GM21529 (cell line): ENCODE results near the gene CEACAM19.
A peak's percentile ranks its signal among the peaks of the same experiment; 100 is the strongest.

Experiments
- ATAC-seq: cut with Tn5 transposase; IDR thresholded peaks from one replicate; pipeline ENCODE4 v1.9.1; 2021; ENCODE audit not compliant: unreplicated experiment

Gene CEACAM19

DNA sequence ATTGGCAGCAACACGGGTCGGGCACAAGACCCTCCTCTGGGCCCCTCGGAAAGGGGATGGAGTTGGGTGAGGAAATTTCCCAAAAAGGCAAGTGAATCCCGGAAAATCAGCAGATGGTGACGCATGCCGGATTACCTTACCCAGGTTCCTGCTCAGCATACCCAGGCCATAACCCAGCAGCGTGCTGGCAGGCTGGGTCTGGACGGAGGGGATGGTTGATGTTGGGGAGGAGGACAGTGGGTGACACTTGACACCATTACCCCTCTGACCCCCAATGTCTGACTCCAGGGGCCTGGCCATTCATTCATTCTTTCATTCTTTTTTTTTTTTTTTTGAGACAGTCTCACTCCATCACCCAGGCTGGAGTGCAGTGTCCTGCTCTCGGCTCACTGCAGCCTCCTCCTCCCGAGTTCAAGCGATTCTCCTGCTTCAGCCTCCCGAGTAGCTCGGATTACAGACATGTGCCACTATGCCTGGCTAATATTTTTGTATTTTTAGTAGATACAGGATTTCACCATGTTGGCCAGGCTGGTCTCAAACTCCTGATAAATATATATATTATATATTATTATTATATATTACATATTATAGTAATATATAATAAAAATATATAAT is 26.8 kb upstream of the CEACAM19 start:
- no peak for ATAC-seq

DNA sequence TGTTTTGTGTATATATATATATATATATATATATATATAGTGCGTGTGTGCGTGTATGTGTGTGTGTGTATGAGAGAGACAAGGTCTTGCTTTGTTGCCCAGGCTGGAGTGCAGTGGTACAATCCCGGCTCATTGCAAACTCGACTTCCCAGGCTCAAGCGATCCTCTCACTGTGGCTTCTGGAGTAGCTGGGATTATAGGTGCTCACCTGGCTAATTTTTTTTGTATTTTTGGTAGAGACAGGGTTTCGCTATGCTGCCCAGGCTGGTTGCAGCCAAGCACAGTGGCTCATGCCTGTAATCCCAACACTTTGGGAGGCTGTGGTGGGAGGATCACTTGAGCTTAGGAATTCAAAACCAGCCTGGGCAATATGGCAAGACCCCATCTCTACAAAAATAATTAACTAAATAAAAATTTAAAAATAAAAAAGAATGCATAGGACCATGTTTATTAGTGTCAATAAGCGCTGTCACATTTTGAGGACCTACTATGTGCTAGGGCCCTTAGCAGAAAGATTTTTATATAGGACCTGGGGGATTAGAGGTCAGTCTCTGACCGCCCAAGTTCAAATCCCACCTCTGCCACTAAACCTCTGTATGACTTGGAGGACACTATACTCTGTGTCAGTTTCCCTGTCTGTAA is 25.8 kb upstream of the CEACAM19 start:
- ATAC-seq = no peak

DNA sequence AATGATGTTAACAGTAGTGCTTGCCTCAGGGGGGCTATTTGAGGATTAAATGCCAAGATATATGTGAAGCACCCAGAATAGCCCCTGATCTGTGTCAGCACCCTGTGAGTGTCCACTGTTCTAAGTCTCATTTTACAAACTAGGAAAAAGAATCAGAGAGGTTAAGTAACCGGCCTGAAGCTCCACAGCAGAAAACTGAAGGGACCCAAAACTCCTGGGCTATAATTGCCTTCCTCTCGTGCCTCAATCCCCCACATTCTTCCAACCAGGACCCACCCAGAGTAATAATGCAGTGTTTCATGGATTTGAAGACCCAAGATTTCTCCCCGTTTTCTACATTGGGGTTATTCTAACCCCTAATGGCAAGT is 25.2 kb upstream of the CEACAM19 start:
- ATAC-seq = no peak

DNA sequence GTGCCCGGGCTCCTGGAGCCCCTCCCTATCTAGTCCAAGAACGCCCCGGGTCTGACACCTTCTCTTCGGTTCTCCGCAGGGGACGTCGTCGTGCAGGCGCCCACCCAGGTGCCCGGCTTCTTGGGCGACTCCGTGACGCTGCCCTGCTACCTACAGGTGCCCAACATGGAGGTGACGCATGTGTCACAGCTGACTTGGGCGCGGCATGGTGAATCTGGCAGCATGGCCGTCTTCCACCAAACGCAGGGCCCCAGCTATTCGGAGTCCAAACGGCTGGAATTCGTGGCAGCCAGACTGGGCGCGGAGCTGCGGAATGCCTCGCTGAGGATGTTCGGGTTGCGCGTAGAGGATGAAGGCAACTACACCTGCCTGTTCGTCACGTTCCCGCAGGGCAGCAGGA is 24.1 kb upstream of the CEACAM19 start:
- no peak for ATAC-seq

DNA sequence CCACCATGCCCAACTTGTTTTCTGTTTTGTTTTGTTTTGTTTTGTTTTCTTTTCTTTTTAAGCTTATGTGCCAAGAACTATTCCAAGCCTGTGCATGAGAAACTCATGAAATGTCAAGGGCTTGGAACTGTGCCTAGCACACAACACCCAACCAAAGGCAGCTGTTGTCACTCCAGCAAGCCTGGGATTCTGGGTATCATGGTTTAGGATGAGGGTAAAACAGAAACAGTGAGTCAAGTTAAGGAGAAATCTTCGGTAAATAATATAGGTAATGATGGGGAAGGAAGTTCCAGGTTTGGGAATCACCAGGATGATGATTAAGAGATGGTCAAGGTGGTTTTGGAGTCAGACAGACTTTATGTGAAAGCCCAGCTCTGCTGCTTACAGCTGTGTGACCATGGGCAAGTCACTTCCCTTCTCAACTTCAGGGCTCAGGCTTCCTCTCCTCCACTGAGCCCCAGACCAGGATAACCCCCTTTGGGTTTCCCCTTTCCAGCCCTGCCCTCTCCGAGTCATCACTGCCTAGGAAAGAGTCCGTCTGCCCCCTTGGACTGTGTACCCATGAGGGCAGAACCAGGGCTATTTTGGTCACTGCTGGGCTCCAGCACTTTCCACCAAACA is 22.5 kb upstream of the CEACAM19 start:
- no peak for ATAC-seq

DNA sequence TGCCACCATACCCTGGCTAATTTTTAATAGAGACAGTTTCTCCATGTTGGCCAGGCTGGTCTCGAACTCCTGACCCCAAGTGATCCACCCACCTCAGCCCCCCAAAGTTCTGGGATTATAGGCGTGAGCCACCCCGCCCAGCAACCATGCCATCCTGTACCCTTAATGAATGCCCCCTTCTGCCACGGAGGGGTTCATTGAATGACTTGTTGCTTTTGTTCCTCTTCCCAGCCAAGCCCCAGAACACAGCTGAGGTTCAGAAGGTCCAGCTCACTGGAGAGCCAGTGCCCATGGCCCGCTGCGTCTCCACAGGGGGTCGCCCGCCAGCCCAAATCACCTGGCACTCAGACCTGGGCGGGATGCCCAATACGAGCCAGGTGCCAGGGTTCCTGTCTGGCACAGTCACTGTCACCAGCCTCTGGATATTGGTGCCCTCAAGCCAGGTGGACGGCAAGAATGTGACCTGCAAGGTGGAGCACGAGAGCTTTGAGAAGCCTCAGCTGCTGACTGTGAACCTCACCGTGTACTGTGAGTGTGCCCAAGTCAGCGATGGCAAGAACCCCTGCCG is 21.6 kb upstream of the CEACAM19 start:
- no peak for ATAC-seq

DNA sequence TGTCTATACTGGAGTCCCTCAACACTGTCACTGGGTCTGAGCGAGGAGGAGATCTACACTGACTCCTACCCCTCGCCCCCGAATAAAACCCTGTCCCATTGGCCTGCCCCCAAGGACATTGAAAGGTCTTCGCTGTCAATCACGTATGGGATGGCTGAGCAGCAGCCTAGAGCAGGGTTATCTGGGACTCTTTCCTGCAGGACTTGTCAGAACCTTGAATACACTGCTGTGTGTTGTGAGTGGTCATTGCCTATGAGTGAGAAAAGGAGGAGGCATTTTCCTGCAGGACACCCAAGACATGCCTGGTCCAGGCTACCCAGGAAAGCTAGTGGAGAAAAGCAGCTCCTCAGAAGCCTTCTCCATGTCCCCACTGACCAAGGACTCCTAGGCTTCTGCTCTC is 17.9 kb upstream of the CEACAM19 start:
- no peak for ATAC-seq

DNA sequence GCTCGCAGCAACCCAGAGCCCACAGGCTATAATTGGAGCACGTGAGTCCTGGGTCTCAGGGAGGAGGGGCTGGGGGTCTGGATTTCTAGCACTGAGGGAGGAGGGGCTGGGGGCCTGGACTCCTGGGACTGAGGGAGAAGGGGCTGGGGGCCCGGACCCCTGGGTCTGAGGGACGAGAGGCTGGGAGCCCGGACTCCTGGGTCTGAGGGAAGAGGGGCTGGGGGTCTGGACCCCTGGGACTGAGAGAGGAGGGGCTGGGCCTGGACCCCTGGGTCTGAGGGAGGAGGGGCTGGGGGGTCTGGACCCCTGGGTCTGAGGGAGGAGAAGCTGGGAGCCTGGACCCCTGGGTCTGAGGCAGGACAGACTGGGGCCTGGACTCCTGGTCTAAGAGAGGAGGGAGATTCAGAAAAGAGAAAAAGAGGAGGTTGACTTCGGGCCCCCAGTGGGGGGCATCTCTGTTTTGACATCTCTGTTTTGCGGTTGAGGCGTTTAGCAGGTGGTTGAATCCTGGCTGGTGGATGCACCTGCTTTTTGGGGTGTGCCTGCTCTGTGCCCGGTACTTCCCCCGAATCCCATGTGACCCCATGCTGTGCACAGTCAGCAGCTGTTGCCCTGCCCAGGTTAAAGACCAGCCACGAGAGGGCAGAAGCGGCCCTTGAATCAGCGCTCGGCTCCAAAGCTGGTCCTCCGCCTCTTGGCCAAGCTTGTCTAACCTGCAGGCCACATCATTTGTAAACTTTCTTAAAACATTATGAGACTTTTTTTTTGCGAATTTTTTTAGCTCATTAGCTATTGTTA is 17.1 kb upstream of the CEACAM19 start:
- ATAC-seq = peak; percentile 84

DNA sequence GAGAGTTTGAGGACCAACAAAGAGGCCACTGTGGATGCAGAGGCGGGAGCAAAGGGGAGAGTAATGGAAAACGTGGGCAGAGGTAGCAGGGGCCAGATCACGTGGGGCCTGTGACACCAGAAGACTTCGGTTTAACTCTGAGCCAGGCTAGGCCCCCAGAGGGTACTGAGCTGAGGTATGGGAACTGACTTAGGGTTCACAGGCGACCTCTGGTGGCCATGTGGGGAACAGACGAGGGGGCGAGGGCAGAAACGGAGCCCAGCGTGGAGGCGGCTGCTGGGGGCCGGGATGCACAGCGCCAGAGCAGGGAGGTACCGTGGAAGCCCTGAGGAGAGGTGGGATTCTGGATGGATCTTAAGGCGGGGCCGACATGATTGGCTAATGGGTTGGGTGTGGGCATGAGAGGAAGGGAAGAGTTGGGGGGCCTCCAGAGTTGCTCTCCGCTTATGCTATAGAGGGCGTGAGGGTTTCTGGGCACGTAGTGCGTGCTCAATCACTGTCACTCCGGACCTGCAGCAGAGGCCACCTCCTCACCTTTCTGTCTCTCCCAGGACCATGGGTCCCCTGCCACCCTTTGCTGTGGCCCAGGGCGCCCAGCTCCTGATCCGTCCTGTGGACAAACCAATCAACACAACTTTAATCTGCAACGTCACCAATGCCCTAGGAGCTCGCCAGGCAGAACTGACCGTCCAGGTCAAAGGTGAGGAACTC is 13.9 kb upstream of the CEACAM19 start:
- no peak for ATAC-seq

DNA sequence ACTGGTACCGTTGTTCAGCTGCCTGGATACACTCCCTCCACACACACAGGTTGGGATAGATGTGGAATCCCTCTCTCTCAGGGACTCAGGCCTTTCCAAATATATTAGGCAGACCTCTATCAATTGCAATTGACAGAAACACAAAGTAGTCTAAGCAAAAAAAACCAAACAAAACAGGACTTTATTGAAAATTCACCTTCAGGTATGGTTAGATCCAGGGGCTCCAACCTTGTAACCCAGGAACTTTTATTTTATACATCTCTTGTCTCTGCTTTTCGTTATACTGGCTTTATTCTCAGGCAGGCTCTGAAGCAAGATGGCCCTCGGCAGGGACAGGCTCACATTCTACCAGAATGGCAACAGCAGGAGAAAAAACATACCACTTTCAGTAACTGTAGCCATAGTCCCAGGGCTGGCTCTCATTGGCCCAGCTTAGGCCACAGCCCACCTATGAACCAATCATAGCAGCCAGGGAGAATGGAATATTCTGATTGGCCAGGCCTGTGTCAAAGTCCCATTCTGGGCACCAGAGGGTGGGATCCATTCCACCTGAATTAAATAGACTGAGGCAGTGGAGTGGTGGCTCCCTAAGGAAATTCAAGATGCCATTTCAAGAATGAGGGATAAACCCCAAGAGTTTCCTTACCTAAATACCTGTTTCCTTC is 13.1 kb upstream of the CEACAM19 start:
- no peak for ATAC-seq

DNA sequence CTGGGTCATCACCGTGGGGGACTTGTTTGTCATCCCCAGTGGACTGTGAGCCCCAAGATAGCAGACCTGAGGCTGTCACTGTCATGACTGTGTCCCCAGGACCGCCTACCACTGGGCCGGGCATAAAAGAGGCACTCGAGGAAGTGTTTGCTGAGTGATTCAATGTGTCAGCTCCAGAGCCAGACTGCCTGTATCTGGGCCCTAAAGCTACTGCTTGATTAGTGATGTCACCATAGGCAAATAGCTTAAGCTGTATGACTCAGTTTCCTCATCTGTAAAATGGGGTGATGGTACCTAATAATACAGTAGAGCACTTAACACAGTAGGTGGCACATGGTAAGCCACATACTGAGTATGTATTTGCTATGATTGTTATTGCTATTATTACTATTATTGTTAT is 11.2 kb upstream of the CEACAM19 start:
- no peak for ATAC-seq

DNA sequence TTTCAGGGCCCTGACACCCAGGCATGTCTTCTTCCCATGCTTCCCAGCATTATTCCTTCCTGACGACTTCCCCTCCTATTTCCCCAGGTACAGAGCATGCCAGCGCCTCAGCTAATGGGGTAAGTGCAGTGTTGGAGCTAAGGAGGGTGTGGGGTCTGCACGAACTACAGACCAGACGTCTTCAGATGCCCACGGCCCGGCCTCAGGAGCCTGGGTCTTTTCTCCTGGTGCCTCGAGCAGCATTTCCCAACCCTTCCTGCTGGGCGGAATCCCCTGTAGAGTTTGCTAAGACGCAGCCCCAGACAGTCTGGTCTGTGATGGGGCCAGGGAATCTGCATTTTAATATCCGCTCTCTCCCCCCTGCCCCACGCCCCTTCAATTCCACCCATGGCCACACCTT is 10.1 kb upstream of the CEACAM19 start:
- no peak for ATAC-seq

DNA sequence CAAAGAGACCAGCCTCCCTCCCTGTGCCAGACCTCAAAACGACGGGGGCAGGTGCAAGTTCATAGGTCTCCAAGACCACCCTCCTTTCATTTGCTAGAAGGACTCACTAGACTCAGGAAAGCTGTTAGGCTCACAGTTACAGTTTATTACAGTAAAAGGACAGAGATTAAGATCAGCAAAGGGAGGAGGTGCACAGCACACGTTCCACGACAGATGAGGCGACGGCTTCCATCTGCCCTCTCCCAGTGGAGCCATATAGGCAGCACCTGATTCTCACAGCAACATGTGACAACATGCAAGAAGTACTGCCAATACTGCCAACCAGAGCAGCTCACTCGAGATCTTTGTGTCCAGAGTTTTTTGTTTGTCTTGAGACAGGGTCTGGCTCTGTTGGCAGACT is 9.4 kb upstream of the CEACAM19 start:
- ATAC-seq = no peak

DNA sequence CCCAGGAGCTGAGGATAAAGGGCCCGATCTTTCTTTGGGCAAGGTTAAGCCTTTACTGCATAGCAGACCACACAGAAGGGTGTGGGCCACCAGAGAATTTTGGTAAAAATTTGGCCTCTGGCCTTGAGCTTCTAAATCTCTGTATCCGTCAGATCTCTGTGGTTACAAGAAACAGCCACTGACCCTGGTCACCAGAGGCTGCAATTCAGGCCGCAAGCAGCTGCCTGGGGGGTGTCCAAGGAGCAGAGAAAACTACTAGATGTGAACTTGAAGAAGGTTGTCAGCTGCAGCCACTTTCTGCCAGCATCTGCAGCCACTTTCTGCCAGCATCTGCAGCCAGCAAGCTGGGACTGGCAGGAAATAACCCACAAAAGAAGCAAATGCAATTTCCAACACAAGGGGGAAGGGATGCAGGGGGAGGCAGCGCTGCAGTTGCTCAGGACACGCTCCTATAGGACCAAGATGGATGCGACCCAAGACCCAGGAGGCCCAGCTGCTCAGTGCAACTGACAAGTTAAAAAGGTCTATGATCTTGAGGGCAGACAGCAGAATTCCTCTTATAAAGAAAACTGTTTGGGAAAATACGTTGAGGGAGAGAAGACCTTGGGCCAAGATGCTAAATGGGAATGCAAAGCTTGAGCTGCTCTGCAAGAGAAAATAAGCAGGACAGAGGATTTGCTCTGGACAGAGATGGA is 8.4 kb upstream of the CEACAM19 start:
- ATAC-seq = no peak

DNA sequence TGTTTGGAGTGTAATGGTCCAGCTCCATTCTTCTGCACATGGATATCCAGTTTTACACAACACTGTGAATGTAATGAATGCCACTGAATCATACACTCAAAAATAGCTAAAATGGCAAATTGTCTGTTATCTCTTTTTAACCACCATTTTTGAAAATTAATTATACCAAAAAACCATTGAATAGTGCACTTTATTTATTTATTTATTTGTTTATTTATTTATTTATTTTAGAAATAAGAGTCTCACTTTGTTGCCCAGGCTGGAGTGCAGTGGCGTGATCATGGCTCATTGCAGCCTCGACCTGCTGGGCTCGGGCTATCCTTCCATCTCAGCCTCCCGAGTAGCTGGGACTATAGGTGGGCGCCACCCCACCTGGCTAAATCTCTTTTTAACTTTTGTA is 7.3 kb upstream of the CEACAM19 start:
- no peak for ATAC-seq

DNA sequence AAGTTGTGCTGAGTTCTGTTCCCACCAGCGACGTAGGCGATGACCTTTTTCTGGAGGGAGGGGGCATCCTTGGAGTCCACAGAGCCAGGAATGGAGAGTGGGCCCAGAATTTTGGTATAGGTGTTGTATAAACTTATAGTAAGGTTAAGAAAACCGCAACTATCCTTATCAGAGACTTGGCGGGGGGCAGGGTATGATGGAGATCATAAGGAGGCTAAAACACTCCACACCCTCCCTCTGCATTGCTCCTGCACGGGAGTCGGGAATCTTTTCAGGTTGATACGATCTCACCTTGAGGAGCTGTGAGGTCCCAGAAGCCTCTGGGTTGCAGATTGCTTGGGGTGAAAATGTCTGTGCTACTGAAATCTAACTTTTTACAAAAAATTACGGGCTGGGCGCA is 6.3 kb upstream of the CEACAM19 start:
- no peak for ATAC-seq

DNA sequence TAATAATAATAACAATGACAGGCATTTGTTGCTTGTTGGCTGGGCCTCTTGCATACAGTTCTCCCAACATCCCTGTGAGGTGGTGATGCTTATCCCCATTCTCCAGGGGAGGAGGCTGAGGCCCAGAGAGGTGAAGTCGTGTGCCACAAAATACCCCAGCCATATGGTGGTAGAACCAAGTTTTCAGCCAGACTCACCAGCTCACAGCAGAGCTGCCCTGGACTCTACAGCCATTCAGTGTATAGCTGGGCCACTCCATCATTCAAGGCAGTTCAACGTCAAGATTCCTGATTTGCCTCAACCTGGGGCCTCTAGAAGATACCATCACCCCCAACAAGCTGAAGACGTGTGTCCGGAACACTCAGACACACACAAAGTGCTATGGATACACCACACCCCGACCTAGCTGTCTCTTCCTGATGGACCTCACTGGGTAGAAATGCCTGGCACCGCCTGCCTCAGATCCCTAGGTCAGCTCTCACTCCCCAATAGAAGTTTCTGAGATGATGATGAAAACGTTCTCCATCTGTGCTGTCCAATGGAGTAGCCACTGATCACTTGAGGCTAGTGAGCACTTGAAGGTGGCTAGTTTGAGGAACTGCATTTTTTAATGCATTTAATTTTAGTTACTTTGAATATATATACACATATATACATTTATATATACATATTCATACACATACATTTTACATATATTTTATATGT is 4.3 kb upstream of the CEACAM19 start:
- no peak for ATAC-seq

DNA sequence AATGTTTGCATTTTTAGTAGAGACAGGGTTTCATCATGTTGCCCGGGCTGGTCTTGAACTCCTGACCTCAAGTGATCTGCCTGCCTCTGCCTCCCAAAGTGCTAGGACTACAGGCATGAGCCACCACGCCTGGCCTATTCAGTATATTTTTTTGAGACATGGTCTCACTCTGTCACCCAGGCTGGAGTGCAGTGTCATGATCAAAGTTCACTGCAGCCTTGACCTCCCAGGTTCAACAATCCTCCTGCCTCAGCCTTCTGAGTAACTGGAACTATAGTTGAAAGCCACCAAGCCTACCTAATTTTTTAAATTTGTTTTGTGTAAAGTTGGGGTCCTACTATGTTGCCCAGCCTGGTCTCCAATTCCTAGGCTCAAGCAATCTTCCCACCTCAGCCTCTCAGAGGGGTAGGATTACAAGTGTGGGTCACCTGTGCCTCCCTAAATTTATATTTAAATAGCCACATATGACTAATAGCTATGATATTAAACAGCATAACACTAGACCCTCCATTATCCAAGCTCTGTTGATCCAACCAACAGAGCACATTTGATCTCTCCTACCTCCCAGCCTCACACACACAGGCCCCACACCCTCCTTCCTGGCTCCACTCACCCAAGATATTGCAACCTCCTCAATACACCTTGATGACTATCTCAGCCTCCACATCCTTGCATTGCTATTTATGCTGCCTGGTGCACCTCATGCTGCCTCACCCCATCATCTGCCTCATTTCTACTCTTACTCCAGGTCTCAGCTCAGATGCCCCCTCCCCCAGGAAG is 2.1 kb upstream of the CEACAM19 start:
- no peak for ATAC-seq
